Tibial artery (tissue), 4 donors: ENCODE results near the gene RAB27B.
"Not testable (repeated sequence)": the region's sequence is repeated elsewhere in the genome, so short reads cannot be mapped to it uniquely, and the experiment has no call there.

Experiments used
- DNase-seq, 2 donors: peaks; one replicate each; pipeline ENCODE4 v3.0.0-alpha.2; 2019
- H3K27ac ChIP-seq, 2 donors: fragments of 200-600 bp; sonication (generic) in 1 of 2; 1 replicate in 1 of 2; 2 replicates in 1 of 2; pipeline ENCODE4 v1.5.1; 2018 to 2019; ENCODE audit warnings: mild to moderate bottlenecking in 1 of 2
- H3K27me3 ChIP-seq, 2 donors: fragments of 200-600 bp; sonication (generic) in 1 of 2; one replicate each; pipeline versions ENCODE4 v1.5.1 to v1.6.0; 2016 to 2019
- H3K36me3 ChIP-seq, 3 donors: fragments of 200-600 bp; sonication (generic) in 2 of 3; one replicate each; pipeline ENCODE4 v1.5.1; 2016 to 2019; ENCODE audit warnings: mild to moderate bottlenecking in 2 of 3
- H3K4me1 ChIP-seq, 4 donors: fragments of 200-600 bp; sonication (generic) in 2 of 4; 1 replicate in 3 of 4; 2 replicates in 1 of 4; pipeline ENCODE4 v1.5.1; 2016 to 2019
- H3K4me3 ChIP-seq, 2 donors: fragments of 200-600 bp; sonication (generic) in 1 of 2; 1 replicate in 1 of 2; 2 replicates in 1 of 2; pipeline ENCODE4 v1.5.1; 2018 to 2019; ENCODE audit warnings: mild to moderate bottlenecking in 2 of 2
- H3K9me3 ChIP-seq, 3 donors: fragments of 200-600 bp; sonication (generic) in 1 of 3; one replicate each; pipeline ENCODE4 v1.5.1; 2016 to 2019
- intact Hi-C: fragments of 100-400 bp; cut with DNase I; formaldehyde crosslinking; loops from one replicate; pipeline ENCODE4 v1.15.0; 2023; ENCODE audit warnings: low total_unique reads
- TF ChIP-seq, protein P1 (sequence below), 2 experiments: fragments of 200-600 bp in 1 of 2; fragments of 450-650 bp in 1 of 2; IDR thresholded peaks; one replicate each; pipeline ENCODE4 v1.5.1; 2017 to 2019; ENCODE audit warnings: antibody characterized with exemption in 2 of 2, mild to moderate bottlenecking in 1 of 2, moderate library complexity in 1 of 2

The RAB27B gene

DNA sequence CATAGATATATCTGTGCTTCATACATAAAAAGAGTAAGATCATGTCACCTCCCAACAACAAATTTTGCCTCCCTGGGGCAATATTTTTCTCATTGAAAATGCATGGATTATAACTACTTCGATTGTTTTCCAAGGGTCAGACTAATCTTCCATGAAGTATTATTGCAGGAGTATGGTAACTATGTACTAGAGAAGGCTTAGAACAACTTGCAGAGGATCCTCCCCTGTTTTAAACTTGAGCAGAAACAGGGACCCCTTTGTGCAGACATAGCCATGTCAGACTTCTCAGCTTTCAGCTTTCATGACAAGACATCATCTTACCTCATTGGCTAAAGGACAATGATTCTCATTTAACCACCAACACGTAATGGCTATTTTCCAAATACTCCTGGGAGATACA, 13.2 kb upstream of the RAB27B start:
- Histone ChIP-seq H3K9me3 (no peaks in the 10 kb centered on the region), H3K4me3 (no peak overlapping the region), H3K27ac (no peak overlapping the region), H3K36me3 (no peaks in the 10 kb centered on the region), H3K4me1 (no peaks in the 10 kb centered on the region), H3K27me3 (no peaks in the 10 kb centered on the region)
- intact Hi-C loops = no loop called here
- no peak for DNase-seq
- TF ChIP-seq, protein P1, sequence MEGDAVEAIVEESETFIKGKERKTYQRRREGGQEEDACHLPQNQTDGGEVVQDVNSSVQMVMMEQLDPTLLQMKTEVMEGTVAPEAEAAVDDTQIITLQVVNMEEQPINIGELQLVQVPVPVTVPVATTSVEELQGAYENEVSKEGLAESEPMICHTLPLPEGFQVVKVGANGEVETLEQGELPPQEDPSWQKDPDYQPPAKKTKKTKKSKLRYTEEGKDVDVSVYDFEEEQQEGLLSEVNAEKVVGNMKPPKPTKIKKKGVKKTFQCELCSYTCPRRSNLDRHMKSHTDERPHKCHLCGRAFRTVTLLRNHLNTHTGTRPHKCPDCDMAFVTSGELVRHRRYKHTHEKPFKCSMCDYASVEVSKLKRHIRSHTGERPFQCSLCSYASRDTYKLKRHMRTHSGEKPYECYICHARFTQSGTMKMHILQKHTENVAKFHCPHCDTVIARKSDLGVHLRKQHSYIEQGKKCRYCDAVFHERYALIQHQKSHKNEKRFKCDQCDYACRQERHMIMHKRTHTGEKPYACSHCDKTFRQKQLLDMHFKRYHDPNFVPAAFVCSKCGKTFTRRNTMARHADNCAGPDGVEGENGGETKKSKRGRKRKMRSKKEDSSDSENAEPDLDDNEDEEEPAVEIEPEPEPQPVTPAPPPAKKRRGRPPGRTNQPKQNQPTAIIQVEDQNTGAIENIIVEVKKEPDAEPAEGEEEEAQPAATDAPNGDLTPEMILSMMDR (IDR thresholded peaks at IDR 0.05) = no peak

DNA sequence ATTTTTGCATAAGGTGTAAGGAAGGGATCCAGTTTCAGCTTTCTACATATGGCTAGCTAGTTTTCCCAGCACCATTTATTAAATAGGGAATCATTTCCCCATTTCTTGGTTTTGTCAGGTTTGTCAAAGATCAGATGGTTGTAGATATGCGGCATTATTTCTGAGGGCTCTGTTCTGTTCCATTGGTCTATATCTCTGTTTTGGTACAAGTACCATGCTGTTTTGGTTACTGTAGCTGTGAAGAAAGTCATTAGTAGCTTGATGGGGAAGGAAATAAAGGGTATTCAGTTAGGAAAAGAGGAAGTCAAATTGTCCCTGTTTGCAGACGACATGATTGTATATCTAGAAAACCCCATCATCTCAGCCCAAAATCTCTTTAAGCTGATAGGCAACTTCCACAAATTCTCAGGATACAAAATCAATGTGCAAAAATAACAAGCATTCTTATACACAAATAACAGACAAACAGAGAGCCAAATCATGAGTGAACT, 7.4 kb upstream of the RAB27B start:
- H3K4me3 ChIP-seq, H3K4me1 ChIP-seq, H3K9me3 ChIP-seq, H3K27me3 ChIP-seq, DNase-seq, intact Hi-C loops, H3K36me3 ChIP-seq, H3K27ac ChIP-seq: not testable (repeated sequence)

DNA sequence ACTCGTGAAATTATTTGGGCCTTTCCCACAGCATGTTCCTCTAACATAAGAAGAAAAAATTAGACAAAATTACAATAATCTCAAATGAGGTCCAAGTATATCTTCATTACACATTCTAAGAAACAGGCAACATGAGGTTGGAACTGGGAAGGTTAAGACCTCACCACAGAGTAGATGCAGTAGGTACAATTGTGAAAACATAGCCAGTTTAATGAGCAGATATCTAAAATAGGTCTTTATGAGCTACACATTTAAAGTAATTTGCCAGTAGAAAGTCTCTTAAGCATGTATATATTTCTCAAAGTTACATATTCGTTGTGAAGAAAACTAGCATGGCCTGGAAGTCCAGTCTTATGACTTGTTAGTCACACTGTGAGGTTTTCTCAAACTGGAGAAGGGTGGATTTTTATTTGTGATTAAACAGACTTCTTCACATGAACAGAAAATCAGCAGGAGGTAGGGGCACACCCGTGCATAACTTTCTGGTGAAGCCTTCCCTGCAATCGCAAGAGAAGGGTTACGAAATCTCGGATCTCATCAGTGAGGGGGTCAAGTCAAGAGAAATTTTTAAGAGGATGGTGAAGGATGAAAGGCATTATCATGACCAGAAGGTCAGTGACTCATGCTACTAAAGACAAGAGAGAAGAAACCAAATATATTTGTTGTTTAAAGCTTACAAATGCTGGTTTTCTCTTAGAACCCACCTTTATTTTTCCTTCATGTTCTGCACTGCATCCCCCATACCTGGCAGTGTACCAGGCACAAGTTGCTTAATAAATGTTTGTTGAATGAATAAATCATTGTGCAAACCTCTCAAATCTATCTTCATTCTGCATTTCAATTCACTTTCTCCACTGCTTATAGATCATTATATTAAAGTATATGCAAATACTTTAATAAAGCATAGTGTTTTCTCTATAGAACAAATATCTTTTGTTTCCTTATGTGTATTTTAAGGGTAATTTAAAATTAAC, 5.1 kb upstream of the RAB27B start:
- Histone ChIP-seq H3K36me3 (no peaks in the 10 kb centered on the region), H3K27me3 (peaks cover 0 to 4% of the 10 kb centered on the region in 2 donors), H3K4me1 (peaks cover 0 to 4% (median 2%) of the 10 kb centered on the region in 4 donors), H3K27ac (no peak overlapping the region), H3K9me3 (no peaks in the 10 kb centered on the region), H3K4me3 (no peak overlapping the region)
- TF ChIP-seq, protein P1 (IDR thresholded peaks at IDR 0.05) = no peak
- intact Hi-C loops = no loop called here
- DNase-seq = no peak

DNA sequence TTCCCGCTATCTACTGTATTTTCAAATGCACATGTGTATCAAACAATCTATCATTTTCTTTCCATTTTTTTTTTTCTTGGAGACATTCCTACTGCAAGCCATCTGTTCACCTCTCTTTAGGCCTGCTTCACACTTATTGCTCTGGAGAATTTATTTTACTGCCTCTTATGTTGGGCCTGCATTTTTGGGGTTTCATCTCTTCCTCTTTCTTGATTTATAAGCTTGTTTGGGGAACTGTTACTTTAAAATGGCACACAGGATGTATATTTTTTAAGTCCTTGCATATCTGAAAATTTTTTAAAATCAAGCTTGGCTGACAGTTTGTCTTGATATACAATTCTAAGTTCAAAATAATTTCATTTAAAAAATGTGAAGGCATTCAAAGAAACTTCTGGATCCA, 3.5 kb upstream of the RAB27B start:
- H3K9me3 ChIP-seq = no peaks in the 10 kb centered on the region
- intact Hi-C loops = no loop called here
- DNase-seq = no peak
- H3K36me3 ChIP-seq = no peaks in the 10 kb centered on the region
- peaks cover 0 to 4% of the 10 kb centered on the region in 2 donors for H3K27me3 ChIP-seq
- H3K4me1 ChIP-seq = peaks cover 0 to 13% (median 7%) of the 10 kb centered on the region in 4 donors
- H3K27ac ChIP-seq = no peak overlapping the region
- TF ChIP-seq, protein P1 (IDR thresholded peaks at IDR 0.05) = no peak
- H3K4me3 ChIP-seq = no peak overlapping the region

DNA sequence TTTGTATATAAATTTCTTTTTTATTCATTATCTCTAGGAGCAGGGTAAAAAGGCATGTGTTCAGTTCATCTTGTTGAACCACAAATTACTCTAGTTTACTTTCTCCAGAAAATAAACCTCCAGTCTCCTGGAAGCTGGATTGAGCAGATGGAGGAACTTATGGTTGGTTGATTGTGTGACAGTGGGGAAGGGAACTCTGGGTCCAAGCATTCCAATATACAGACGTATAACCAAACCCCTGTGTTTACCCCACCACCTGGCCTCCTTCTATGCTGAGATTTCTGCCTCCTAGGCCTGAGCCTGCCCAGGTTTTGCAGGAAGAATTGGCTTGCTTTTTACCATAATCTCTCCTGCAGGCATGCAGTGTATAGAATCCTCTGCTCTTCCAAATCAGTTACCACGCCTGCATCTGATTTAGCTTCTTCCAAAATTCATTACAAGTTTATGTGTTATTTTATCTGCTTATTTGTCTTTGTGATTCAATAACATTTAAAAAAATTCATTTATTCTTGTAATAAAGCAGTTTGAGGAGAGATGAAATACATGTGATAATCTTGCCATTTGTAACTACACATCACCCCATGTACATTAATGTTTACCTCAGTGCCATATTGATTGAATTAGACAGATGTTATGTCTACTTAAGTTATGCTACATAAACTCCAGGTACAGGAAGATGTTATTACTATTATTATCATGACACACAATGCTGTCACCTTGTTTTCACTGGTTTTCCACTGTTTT, 2.5 kb upstream of the RAB27B start:
- Histone ChIP-seq H3K27me3 (peaks cover 0 to 4% of the 10 kb centered on the region in 2 donors), H3K27ac (no peak overlapping the region), H3K4me3 (no peak overlapping the region), H3K9me3 (no peaks in the 10 kb centered on the region), H3K4me1 (peaks cover 0 to 13% (median 7%) of the 10 kb centered on the region in 4 donors), H3K36me3 (no peaks in the 10 kb centered on the region)
- TF ChIP-seq, protein P1 (IDR thresholded peaks at IDR 0.05) = no peak
- DNase-seq = no peak
- intact Hi-C loops = no loop called here

DNA sequence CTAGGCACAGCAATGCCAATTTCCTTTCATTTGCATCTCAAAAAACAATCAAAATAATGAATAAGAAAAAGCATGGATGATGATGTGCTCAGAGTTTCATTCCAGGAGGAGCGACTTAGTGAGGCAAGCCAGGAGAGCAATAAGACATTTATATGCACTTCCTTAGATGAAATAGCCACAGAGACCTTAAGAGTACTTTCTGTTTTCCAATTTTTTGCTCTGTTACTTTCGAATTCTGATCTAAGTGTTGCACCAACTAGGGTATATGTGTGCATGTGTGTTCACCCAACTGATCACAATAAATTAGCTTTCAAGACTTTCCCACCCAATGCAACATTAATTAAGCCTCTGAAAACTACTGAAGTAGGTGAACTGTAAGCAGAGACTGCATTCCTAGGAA, 709 bp downstream of the RAB27B start:
- no peaks in the 10 kb centered on the region for H3K9me3 ChIP-seq
- H3K27me3 ChIP-seq = peaks cover 0 to 4% of the 10 kb centered on the region in 2 donors
- no peak overlapping the region for H3K27ac ChIP-seq
- DNase-seq = no peak
- TF ChIP-seq, protein P1 (IDR thresholded peaks at IDR 0.05) = no peak
- intact Hi-C loops = no loop called here
- peaks cover 0 to 13% (median 7%) of the 10 kb centered on the region in 4 donors for H3K4me1 ChIP-seq
- H3K36me3 ChIP-seq = no peaks in the 10 kb centered on the region
- peak overlapping the region; percentile 39 to 47 for H3K4me3 ChIP-seq
